GM12801 (cell line): ENCODE data around the gene NDST4.

ENCODE experiments used
- TF ChIP-seq, protein P1 (sequence below): IDR thresholded peaks from one replicate; pipeline ENCODE4 v1.5.1; 2011; ENCODE audit warnings: control low read depth; ENCODE audit not compliant: insufficient read length; ENCODE audit errors: extremely low read depth

NDST4 gene

DNA sequence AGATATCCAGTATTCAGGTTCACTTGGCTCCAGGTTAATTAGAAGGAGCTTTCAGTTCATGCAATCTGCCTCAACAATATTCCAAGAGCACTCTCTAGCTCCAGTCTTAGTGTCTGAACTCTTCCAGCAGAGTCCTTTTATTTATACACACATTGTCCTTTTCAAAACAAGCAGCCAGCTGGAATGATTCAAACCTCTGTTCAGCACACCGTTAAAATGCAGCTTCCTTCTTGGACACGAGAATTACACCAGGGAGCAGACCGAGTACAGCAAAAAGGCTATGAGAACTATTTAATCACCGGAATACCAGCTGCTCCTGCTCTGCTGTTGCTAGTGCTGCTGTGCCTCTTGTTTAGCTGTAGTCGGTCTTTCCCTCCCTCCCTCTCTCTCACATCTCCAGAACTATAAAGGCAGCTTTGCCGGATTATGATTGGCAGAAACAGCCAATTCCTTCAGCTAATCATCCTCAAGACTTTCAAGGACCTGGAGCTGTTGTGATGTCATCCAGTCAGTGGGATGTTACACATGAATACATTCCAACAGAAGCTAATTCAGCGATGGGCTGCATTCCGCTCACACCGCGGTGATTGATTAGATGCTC, at the start of gene NDST4:
Gene NDST4 (minus strand): TSS at position 115 of the 601 bp plus-strand sequence. CDS start 36,584 bp downstream, outside the sequence.
- TF ChIP-seq, protein P1, sequence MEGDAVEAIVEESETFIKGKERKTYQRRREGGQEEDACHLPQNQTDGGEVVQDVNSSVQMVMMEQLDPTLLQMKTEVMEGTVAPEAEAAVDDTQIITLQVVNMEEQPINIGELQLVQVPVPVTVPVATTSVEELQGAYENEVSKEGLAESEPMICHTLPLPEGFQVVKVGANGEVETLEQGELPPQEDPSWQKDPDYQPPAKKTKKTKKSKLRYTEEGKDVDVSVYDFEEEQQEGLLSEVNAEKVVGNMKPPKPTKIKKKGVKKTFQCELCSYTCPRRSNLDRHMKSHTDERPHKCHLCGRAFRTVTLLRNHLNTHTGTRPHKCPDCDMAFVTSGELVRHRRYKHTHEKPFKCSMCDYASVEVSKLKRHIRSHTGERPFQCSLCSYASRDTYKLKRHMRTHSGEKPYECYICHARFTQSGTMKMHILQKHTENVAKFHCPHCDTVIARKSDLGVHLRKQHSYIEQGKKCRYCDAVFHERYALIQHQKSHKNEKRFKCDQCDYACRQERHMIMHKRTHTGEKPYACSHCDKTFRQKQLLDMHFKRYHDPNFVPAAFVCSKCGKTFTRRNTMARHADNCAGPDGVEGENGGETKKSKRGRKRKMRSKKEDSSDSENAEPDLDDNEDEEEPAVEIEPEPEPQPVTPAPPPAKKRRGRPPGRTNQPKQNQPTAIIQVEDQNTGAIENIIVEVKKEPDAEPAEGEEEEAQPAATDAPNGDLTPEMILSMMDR, result no peak

DNA sequence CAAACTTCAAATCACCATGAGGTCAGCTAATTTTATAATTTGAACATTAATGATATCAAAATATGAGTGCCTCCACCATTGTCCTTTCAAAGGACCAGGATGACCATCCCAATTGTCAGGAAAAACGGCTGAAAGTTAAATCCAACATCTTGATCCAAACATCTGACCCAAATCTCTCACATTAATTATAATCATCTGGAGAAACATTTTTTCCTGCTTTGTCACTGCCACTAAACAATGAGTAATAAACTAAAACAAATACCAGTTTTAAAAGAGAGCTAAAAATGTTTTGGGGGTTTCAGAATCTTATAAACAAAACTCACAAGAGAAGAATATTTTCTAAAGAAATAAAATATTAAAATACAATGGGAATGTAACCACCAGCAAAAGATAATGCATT, 45.7 kb upstream of the NDST4 start:
- TF ChIP-seq, protein P1, result no peak

- TF ChIP-seq, protein P1, result no peak
These were observed 44.9 kb upstream of the NDST4 start for GRCh38 chr4:115158296-115158695.

- TF ChIP-seq, protein P1, result no peak
These were observed 41.4 kb upstream of the NDST4 start for GRCh38 chr4:115154826-115155225.

- TF ChIP-seq, protein P1, result no peak
These were observed 39.5 kb upstream of the NDST4 start for GRCh38 chr4:115152965-115153364.

DNA sequence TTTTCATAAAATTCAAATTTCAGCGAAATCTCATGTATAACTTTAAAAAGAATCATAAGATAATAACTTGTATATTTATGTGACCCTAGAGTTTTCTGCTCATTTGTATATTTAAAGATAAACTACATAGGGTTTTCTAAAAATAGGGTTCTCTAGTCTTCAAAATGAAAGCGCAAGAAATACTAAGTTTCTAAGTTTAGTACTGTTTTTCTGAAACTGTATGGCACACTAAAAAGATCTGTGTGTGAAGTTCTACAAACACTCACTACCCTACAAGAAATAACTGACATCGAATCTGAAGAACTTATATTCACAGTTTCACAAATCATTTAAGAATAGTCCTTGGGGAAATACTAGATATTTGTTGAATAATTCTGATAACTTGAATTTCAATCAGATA, 38.7 kb upstream of the NDST4 start:
- TF ChIP-seq, protein P1, result no peak

DNA sequence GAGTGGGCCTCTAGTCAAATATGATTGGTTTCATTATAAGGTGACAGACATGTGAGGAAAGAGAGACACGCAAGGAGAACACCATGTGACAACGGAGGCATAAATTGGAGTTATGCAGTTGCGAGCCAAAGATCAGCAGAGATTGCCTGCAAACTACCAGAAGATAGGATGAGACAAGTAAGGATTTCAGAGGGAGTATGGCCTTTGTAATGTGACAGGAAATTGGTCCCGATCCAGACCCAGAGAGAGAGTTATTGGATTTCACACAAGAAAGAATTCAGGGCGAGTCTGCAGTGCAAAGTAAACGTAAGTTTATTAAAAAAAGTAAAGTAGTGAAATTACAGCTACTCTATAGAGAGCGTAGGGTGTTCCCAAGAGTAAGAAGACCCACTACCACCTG, 35.7 kb upstream of the NDST4 start:
- TF ChIP-seq, protein P1, result no peak
